HFF-Myc (cell line): ENCODE data around the gene DDX10.
A peak's percentile ranks its signal among the peaks of the same experiment; 100 is the strongest.

Experiments used
- DNase-seq: peaks from one replicate; pipeline ENCODE4 v3.0.0-alpha.2; 2011; ENCODE audit warnings: low read depth; ENCODE audit errors: extremely low read depth
- H3K4me3 ChIP-seq: replicated peaks from 2 replicates; pipeline ENCODE4 v1.5.1; 2011; ENCODE audit warnings: low read depth, mild to moderate bottlenecking, control low read depth, low read length
- CTCF ChIP-seq: IDR thresholded peaks from 2 replicates; pipeline ENCODE4 v1.5.1; 2012; ENCODE audit warnings: mild to moderate bottlenecking, low read depth, low read length, control low read depth; ENCODE audit errors: missing control alignments

Gene DDX10

GRCh38 chr11:108926171-108926840 lies 261.4 kb downstream of the DDX10 start:
- no peak for DNase-seq

GRCh38 chr11:108926841-108927577 lies 262.1 kb downstream of the DDX10 start:
- TF ChIP-seq CTCF, result no peak
- H3K4me3 ChIP-seq, result no peak overlapping the region
- DNase-seq, result no peak

More at GRCh38 chr11:108926171-108926840, 261.4 kb downstream of the DDX10 start:
- H3K4me3 ChIP-seq, result no peak overlapping the region
- no peak for TF ChIP-seq CTCF

- no peak for TF ChIP-seq CTCF
- no peak for DNase-seq
- no peak overlapping the region for H3K4me3 ChIP-seq
Measured at GRCh38 chr11:108927791-108928545, 263.1 kb downstream of the DDX10 start.

GRCh38 chr11:108929241-108929640 lies 264.4 kb downstream of the DDX10 start:
- peak; percentile 58 for DNase-seq
- no peak for TF ChIP-seq CTCF
- no peak overlapping the region for H3K4me3 ChIP-seq

- no peak overlapping the region for H3K4me3 ChIP-seq
- no peak for DNase-seq
- TF ChIP-seq CTCF, result no peak
Measured at GRCh38 chr11:108931168-108931567, 266.3 kb downstream of the DDX10 start.

GRCh38 chr11:108933630-108934029 lies 268.8 kb downstream of the DDX10 start:
- DNase-seq, result no peak
- H3K4me3 ChIP-seq, result no peak overlapping the region
- no peak for TF ChIP-seq CTCF
